ENCODE data around the gene CCT8. TPM values are rescaled to one million over a fixed set of nuclear protein-coding genes. Genes with fewer than 3 reads are reported as not detected.

CCT8 gene
- total and polyA plus RNA-seq, 9 of the 15 experiments (the other 6 are each of a cell fraction or from before 2014, with no cell fraction given): 451 to 1,153 (median 677) TPM

DNA sequence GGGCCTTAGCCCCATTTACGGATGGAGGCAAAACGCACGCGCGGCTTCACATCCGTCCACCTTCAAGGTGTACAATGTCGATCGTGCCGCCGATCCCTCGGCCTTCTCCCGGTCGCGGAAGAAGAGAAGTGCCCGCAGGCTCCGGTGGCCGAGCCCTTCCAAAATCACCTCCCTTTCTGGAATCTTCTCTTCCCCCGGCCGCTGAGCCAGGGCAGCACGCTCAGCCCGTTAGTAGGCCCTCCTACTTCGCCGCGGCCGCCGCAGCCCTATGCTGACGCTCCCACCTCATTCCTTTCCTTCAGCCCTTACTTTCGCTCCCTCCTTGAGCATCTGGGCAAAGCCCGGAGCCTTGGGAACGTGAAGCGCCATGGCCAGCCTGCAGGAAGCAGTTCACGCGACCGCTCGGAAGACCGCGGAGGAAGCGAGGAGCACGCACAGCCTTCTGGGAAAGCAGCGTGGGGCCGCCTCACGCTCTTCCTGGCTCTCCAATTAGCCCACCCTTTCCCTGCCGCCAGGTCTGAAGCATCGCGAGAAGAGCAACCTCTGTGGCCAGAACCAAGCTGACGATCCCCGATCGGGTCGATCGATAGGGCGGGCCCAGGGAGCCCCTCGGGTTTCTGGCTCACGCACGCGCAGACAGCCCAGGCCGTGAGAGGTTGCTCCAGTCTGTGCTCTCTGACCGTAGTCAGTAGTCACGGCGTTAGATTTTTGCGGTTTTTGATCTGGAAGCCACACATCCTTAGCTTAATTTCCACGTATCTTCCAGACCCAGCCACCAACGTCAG, at the start of gene CCT8 (continued):
- TF ChIP-seq NCOA6 (IDR thresholded peaks at IDR 0.05): no peak
- TF ChIP-seq, protein P1, sequence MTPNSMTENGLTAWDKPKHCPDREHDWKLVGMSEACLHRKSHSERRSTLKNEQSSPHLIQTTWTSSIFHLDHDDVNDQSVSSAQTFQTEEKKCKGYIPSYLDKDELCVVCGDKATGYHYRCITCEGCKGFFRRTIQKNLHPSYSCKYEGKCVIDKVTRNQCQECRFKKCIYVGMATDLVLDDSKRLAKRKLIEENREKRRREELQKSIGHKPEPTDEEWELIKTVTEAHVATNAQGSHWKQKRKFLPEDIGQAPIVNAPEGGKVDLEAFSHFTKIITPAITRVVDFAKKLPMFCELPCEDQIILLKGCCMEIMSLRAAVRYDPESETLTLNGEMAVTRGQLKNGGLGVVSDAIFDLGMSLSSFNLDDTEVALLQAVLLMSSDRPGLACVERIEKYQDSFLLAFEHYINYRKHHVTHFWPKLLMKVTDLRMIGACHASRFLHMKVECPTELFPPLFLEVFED (CRISPR knock-in tag; conservative IDR thresholded peaks at IDR 0.05): no peak
- TF ChIP-seq, protein P2, sequence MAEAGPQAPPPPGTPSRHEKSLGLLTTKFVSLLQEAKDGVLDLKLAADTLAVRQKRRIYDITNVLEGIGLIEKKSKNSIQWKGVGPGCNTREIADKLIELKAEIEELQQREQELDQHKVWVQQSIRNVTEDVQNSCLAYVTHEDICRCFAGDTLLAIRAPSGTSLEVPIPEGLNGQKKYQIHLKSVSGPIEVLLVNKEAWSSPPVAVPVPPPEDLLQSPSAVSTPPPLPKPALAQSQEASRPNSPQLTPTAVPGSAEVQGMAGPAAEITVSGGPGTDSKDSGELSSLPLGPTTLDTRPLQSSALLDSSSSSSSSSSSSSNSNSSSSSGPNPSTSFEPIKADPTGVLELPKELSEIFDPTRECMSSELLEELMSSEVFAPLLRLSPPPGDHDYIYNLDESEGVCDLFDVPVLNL (CRISPR knock-in tag; IDR thresholded peaks at IDR 0.05; ENCODE audit: low read depth): 0 out of 2 replicates have a peak, but pooled peaks have one; percentile 31
- TF ChIP-seq KAT8 (IDR thresholded peaks at IDR 0.05; ENCODE audit: low read depth): no peak
- TF ChIP-seq RAD51 (IDR thresholded peaks at IDR 0.05; ENCODE audit: borderline replicate concordance, low read depth): no peak; the same call in 1 of the 2 replicates
- peak; percentile 89 for TF ChIP-seq POLR2H (tag; IDR thresholded peaks at IDR 0.05; ENCODE audit: low read depth)
- TF ChIP-seq TGIF2 (CRISPR knock-in tag; IDR thresholded peaks at IDR 0.05): no peak; the same call in 1 of the 2 replicates
- TF ChIP-seq DMBX1 (CRISPR knock-in tag; IDR thresholded peaks at IDR 0.05; ENCODE audit: borderline replicate concordance): no peak
- TF ChIP-seq, protein P3, sequence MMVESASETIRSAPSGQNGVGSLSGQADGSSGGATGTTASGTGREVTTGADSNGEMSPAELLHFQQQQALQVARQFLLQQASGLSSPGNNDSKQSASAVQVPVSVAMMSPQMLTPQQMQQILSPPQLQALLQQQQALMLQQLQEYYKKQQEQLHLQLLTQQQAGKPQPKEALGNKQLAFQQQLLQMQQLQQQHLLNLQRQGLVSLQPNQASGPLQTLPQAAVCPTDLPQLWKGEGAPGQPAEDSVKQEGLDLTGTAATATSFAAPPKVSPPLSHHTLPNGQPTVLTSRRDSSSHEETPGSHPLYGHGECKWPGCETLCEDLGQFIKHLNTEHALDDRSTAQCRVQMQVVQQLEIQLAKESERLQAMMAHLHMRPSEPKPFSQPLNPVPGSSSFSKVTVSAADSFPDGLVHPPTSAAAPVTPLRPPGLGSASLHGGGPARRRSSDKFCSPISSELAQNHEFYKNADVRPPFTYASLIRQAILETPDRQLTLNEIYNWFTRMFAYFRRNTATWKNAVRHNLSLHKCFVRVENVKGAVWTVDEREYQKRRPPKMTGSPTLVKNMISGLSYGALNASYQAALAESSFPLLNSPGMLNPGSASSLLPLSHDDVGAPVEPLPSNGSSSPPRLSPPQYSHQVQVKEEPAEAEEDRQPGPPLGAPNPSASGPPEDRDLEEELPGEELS (CRISPR knock-in tag; IDR thresholded peaks at IDR 0.05; ENCODE audit: borderline replicate concordance): no peak; the same call in 1 of the 2 replicates
- TF ChIP-seq, protein P4, sequence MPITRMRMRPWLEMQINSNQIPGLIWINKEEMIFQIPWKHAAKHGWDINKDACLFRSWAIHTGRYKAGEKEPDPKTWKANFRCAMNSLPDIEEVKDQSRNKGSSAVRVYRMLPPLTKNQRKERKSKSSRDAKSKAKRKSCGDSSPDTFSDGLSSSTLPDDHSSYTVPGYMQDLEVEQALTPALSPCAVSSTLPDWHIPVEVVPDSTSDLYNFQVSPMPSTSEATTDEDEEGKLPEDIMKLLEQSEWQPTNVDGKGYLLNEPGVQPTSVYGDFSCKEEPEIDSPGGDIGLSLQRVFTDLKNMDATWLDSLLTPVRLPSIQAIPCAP (CRISPR knock-in tag; IDR thresholded peaks at IDR 0.05; ENCODE audit: borderline replicate concordance): no peak
- TF ChIP-seq SMC3 (conservative IDR thresholded peaks at IDR 0.05; ENCODE audit: insufficient read depth, low read depth, low read length): no peak; the same call in 1 of the 2 replicates
- no peak for TF ChIP-seq TEAD2 (tag; IDR thresholded peaks at IDR 0.05)
- TF ChIP-seq, protein P5, sequence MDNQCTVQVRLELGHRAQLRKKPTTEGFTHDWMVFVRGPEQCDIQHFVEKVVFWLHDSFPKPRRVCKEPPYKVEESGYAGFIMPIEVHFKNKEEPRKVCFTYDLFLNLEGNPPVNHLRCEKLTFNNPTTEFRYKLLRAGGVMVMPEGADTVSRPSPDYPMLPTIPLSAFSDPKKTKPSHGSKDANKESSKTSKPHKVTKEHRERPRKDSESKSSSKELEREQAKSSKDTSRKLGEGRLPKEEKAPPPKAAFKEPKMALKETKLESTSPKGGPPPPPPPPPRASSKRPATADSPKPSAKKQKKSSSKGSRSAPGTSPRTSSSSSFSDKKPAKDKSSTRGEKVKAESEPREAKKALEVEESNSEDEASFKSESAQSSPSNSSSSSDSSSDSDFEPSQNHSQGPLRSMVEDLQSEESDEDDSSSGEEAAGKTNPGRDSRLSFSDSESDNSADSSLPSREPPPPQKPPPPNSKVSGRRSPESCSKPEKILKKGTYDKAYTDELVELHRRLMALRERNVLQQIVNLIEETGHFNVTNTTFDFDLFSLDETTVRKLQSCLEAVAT (IDR thresholded peaks at IDR 0.05): peak in 1 of 2 experiments; percentile 100; a peak in 2 of 4 replicates
- no peak for TF ChIP-seq MCM2 (IDR thresholded peaks at IDR 0.05; ENCODE audit: low read depth)
- TF ChIP-seq HDAC2 (IDR thresholded peaks at IDR 0.05): peak; percentile 64; the same call in 1 of the 2 replicates
- TF ChIP-seq ZNF324 (CRISPR knock-in tag; IDR thresholded peaks at IDR 0.05): no peak
- no peak for TF ChIP-seq U2AF2 (optimal IDR thresholded peaks at IDR 0.05; ENCODE audit: low read depth, low read length)
- TF ChIP-seq MTA1 (IDR thresholded peaks at IDR 0.05; ENCODE audit: borderline replicate concordance): no peak
- TF ChIP-seq KLF1 (tag; IDR thresholded peaks at IDR 0.05): peak; percentile 38; the same call in 1 of the 2 replicates
- no peak for TF ChIP-seq PRMT5 (CRISPR knock-in tag; IDR thresholded peaks at IDR 0.05)
- TF ChIP-seq JUNB (CRISPR knock-in tag; conservative IDR thresholded peaks at IDR 0.05): no peak
- TF ChIP-seq HDAC3 (IDR thresholded peaks at IDR 0.05; ENCODE audit: borderline replicate concordance, partially characterized antibody): no peak

Measured in K562 (cell line).